ENCODE data around the gene CSTPP1.

- TF ChIP-seq CTCF (conservative IDR thresholded peaks at IDR 0.05 in 1 of 2, IDR thresholded peaks at IDR 0.05 in 1 of 2; ENCODE audit: low read depth in 1 of 2, low read length in 2 of 2) (no peak), EZH2 (IDR thresholded peaks at IDR 0.05; ENCODE audit: low read length, missing control alignments) (no peak)
Observed at GRCh38 chr11:47051217-47051616, 114.7 kb downstream of the CSTPP1 start.
